Measurements from ENCODE around the gene ARHGEF1. TPM values are rescaled to one million over a fixed set of nuclear protein-coding genes. Genes with fewer than 3 reads are reported as not detected.
A peak's percentile ranks its signal among the peaks of the same experiment; 100 is the strongest.

Gene ARHGEF1
- total RNA-seq (100 to 1,000 TPM; 129 to 202 TPM), polyA plus RNA-seq (ENCODE audit: insufficient read length in 6 of 6) (10 to 100 TPM; 60.8 to 85.7 (median 77.7) TPM)
- long read RNA-seq, donor 1, partial matches to known transcripts = 0 of 10 reads
- long read RNA-seq, donor 1, other reads (novel, unspliced or antisense) = 0 of 10 reads
- long read RNA-seq, donor 2, transcript ARHGEF1-205 (2 exons, 576 nt) = major isoform, 5 of 13 reads
- long read RNA-seq, donor 2, partial matches to known transcripts = 6 of 13 reads
- long read RNA-seq, donor 2, other reads (novel, unspliced or antisense) = 0 of 13 reads
- long read RNA-seq, donor 3, partial matches to known transcripts = 0 of 6 reads
- long read RNA-seq, donor 3, other reads (novel, unspliced or antisense) = 0 of 6 reads
- long read RNA-seq, donor 4, partial matches to known transcripts = 3 of 10 reads
- long read RNA-seq, donor 4, other reads (novel, unspliced or antisense) = 1 of 10 reads
- long read RNA-seq, donor 5, partial matches to known transcripts = 0 of 8 reads
- long read RNA-seq, donor 5, other reads (novel, unspliced or antisense) = 0 of 8 reads
- long read RNA-seq, donor 6, partial matches to known transcripts = 0 of 6 reads
- long read RNA-seq, donor 6, other reads (novel, unspliced or antisense) = 0 of 6 reads
- long read RNA-seq, donor 7, partial matches to known transcripts = 0 of 5 reads
- long read RNA-seq, donor 7, other reads (novel, unspliced or antisense) = 0 of 5 reads
- long read RNA-seq, donor 8, partial matches to known transcripts = 7 of 9 reads
- long read RNA-seq, donor 8, other reads (novel, unspliced or antisense) = 0 of 9 reads
- long read RNA-seq, donor 9 = 0 reads
- long read RNA-seq, donor 10, partial matches to known transcripts = 1 of 4 reads
- long read RNA-seq, donor 10, other reads (novel, unspliced or antisense) = 0 of 4 reads
- long read RNA-seq, donor 11 = 0 reads
- long read RNA-seq, donor 12, partial matches to known transcripts = 0 of 5 reads
- long read RNA-seq, donor 12, other reads (novel, unspliced or antisense) = 0 of 5 reads

- peak; percentile 32 for ATAC-seq
- H3K36me3 ChIP-seq = peaks cover 0 to 9% of the 10 kb centered on the region in 2 donors
- intact Hi-C loops (cut with DNase I) = no loop called here
Observed at GRCh38 chr19:41882568-41883462, at the start of gene ARHGEF1. ARHGEF1 (plus strand) TSS chr19:41883184; CDS start chr19:41888083, 4,899 bp downstream.

GRCh38 chr19:41837981-41838708 is 44.8 kb upstream of the ARHGEF1 start:
- DNase-seq (no peak), ATAC-seq (no peak)
- Histone ChIP-seq H3K36me3 (no peaks in the 10 kb centered on the region), H3K9me3 (no peaks in the 10 kb centered on the region), H3K4me3 (no peak overlapping the region), H3K4me1 (peaks cover 0 to 4% of the 10 kb centered on the region in 2 donors), H3K27me3 (peaks cover 0 to 53% of the 10 kb centered on the region in 2 donors), H3K27ac (no peak overlapping the region)
- no peak for TF ChIP-seq CTCF (IDR thresholded peaks at IDR 0.05)
- intact Hi-C loops (cut with DNase I) = no loop called here

More at GRCh38 chr19:41882568-41883462, at the start of gene ARHGEF1:
- no peaks in the 10 kb centered on the region for H3K9me3 ChIP-seq
- peak within 1 kb of the TSS; percentile 98 to 99 for H3K4me3 ChIP-seq
- peaks cover 24 to 63% of the 10 kb centered on the region in 2 donors for H3K4me1 ChIP-seq
- no peaks in the 10 kb centered on the region for H3K27me3 ChIP-seq
- H3K27ac ChIP-seq = peak within 1 kb of the TSS; percentile 94 to 99
- no peak for TF ChIP-seq CTCF (IDR thresholded peaks at IDR 0.05)
- DNase-seq = peak in 3 of 4 donors; percentile 37 to 96 (median 76)

GRCh38 chr19:41839211-41839610 is 43.8 kb upstream of the ARHGEF1 start:
- TF ChIP-seq CTCF (IDR thresholded peaks at IDR 0.05) = no peak
- Histone ChIP-seq H3K27me3 (peaks cover 0 to 47% of the 10 kb centered on the region in 2 donors), H3K36me3 (no peaks in the 10 kb centered on the region), H3K4me3 (no peak overlapping the region), H3K27ac (no peak overlapping the region), H3K4me1 (peaks cover 0 to 4% of the 10 kb centered on the region in 2 donors), H3K9me3 (no peaks in the 10 kb centered on the region)
- intact Hi-C loops (cut with DNase I) = no loop called here
- no peak for DNase-seq
- no peak for ATAC-seq

- Histone ChIP-seq H3K4me1 (peaks cover 0 to 4% of the 10 kb centered on the region in 2 donors), H3K27ac (no peak overlapping the region), H3K4me3 (no peak overlapping the region), H3K27me3 (peaks cover 0 to 39% of the 10 kb centered on the region in 2 donors), H3K9me3 (no peaks in the 10 kb centered on the region), H3K36me3 (no peaks in the 10 kb centered on the region)
- ATAC-seq (no peak), DNase-seq (no peak)
- intact Hi-C loops (cut with DNase I) = no loop called here
- no peak for TF ChIP-seq CTCF (IDR thresholded peaks at IDR 0.05)
Observed at GRCh38 chr19:41843371-41843770, 39.6 kb upstream of the ARHGEF1 start.
